Stimulated activated CD8-positive, alpha-beta memory T cell treated with anti-CD3 and anti-CD28 coated beads, Interleukin-4, amount 100 ng/mL, for 4 hours (primary cell): ENCODE data around the gene LGALS8.
"Not testable (repeated sequence)": the region's sequence is repeated elsewhere in the genome, so short reads cannot be mapped to it uniquely, and the experiment has no call there.

ENCODE experiments used
- DNase-seq, 2 donors: peaks; one replicate each; pipeline ENCODE4 v3.0.0-alpha.2; 2020; ENCODE audit warnings: low read depth in 2 of 2, low spot score in 1 of 2

The LGALS8 gene

DNA sequence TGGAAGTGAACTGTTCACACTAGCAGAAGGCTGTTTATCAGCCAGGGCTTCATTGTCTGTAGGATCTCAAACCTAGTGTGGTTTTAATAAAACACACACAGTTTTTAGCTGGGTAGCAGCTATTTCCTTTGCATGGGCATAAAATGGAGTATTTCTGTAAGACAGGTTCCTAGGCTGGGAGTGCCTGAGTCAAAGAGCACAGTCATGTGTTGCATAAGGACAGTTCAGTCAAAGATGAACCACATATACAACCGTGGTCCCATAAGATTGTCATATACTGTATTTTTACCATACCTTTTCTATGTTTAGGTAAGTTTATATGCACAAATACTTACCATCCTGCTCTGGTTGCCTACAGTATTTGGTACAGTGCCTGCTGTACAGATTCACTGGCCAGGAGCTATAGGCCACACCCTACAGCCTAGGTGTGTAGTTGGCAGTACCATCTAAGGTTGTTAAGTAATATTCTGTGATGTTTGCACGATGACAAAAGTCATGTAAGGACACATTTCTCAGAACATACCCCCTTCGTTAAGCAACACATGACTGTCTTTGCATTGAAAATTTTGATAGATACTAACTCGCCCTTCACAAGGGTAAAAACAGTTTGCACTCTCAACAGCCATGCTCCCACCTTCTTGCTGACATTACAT is 17.2 kb downstream of the LGALS8 start:
- no peak for DNase-seq

DNA sequence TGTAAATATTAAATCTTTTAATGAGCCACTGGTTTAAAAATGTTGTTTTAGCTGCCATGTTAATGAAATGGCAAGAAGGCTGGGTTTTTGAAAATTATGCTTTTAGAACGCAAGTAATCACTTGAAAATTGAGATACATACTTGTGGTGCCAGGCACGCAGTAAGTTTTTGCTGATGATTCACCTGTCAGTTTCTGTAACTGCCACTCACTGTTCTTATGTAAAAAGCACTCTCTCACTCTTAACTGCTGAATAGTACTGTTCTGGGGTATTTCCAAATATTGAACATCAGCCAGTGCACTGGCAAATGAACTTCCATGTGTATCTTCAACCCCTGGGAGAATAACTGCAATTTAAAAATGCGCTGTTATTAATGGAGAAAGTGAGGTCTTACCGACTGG is 17.9 kb downstream of the LGALS8 start:
- DNase-seq, result no peak

DNA sequence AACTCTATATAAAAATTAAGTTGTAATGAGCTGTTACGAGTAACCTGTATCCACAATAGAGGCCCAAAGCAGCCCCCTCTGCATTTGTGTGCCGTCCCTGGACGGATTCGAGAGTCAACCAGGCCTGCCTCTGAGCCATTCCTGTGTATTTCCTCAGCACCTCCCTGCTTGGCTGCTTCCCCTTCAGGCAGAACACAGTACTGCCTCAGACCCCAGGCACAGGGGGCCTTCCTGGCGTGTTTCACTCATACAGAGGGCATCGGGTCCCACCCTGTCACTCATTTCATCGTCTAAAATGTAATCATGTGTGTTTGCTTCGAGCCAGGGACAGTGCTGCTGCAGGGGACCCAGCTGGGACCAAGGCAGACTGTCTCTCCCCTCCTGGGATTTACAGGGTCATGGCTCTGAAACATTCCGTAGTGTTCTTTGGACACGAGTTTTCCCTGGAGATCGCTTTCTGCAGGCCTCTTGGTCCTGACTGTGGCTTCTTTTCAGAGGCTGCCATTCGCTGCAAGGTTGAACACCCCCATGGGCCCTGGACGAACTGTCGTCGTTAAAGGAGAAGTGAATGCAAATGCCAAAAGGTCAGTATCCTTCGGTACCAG is 19.4 kb downstream of the LGALS8 start:
- DNase-seq, result no peak

DNA sequence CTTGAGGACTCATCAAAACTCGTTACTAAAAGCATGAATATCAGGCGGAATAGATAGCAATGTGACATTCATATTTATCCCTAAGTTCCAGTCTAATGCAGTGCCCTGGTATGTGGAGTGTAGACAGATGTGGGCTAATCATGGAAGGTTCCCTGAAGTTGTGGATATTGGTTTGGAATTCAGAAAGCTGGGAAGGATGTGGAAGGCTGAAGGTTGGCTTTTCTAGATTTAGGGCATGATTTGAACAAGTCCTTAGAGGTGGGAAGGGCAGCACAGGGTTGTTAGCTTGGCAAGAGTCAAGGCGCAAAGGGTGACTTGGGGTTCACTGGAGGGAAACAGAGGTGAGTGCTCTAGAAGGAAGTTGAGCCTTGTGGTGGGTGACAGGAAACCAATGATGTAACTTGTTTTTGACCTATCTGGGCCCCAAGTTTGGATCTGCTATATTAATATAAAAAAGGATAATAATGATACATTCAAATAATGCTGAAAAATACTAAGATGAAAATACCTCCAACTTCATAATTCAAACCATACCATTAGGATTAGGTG is 21.9 kb downstream of the LGALS8 start:
- no peak for DNase-seq

DNA sequence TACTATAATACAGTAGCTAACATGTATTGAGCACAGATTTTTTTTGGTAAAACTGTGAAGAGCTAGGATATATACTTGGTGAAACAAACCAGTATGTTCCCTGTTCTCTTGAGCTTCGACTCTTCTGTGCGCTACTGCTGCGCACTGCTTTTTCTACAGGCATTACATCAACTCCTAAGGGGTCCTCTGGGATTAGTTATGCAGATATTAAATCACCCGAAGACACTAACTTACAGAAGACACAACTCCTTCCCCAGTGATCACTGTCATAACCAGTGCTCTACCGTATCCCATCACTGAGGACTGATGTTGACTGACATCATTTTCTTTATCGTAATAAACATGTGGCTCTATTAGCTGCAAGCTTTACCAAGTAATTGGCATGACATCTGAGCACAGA is 24.7 kb downstream of the LGALS8 start:
- no peak for DNase-seq

DNA sequence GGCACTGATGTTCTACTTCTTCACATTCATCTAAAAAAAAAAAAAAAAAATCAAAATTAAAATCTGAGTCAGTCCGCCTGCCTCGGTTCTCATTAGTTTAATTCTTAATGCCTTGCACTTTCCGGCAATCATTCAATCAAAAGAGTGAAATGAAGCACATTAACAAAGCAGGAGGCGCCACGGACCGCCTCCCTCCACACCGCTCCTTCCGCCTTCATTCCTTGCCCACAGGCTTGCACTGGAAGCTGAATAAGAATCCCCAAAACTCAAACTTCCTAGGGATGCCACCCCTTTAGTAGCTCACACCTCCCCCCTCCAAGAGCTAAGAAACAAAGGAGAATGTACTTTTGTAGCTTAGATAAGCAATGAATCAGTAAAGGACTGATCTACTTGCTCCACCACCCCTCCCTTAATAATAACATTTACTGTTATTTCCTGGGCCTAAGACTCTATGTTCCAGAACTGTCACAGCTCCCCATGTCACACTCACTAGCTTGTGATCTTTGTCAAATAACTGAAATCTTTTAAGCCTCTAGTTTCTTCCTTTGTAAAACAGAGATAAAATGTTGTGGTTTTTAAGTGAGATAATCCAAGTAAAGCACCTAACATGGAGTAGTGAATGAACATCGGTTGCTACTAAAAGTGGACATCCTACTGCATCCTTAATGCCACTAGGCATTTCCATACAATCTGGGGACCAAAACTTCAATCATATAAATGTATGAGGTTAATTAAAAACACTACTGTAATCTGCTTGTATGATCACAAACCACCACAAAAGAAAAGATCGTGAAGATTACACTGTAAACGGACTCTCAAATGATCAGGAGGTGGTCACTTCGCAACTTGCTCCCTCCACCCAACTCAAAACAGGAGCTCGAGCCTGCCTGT is 27.4 kb downstream of the LGALS8 start:
- DNase-seq, result no peak

DNA sequence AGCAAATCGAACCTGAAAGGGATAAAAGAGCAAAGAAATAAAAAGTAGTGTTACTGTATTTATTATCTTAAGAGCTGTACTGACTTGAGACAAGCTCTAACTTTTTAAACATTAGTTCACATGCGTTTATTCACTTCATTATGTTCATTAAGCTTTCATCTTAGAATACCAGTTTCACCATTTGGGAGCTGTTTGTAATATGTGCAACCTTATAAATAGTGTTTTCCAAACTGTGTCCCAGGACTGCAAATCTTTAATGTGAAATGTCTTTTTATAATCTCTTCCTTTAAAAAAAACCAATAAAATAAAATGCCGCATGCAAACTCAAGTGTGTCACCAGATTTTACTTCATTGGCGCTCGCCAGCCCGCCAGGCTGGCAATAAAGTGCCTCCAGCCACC is 28.3 kb downstream of the LGALS8 start:
- no peak for DNase-seq

DNA sequence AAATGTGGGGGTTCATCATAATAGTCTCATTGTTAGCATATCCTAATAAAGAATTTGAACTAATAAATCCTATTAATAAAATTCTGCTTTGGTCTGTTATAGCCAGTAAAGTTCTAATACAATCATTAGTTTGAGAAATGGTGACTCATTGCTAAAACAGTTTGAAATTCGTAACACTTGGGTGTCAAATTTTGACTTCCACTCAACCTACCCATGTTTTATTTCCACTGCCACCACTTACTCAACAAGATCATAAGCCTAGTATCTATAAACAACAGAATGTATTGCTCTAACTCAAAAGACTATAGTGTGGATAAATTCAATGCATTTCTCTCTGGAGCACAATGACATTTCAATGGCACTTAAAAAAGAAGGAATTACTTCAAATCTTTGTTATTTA is 29.1 kb downstream of the LGALS8 start:
- no peak for DNase-seq

DNA sequence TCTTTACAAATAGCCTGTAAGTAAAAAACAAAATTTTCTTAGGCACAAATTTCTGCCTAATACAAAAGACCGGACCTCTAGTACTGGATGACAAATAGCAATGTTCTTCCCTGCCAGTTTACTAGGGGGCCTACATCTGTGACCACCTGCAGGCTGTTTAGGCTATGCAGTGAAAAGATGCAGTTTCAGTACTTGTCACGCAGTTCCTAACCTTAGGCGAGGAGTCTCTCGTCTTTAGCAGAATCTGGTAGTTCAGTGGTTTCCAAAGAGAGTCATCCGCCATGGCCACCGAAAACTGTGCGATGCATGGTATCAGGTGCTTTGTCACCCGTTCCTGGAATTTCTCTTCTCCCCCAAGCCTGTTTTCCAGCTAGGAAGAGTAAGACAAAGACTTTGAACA is 29.6 kb downstream of the LGALS8 start:
- DNase-seq, result no peak

DNA sequence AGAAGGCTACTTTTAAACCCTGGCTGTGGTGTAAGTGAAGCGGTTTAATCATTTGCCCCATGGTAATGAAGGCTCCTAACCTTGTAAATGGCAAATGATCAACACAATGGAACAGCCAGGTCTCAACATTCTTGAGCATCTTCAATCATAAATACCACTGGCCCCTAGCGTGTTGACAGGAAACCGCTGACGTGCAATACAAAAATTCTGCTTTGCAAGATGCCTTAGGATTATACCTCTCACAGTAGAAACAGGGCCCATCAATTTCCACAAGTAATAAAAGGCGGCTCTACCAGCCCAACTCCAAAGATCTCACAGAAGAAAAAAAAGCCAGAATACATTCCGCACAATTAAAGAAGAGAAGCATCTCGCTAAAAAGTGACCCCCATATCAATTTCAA is 32.8 kb downstream of the LGALS8 start:
- no peak for DNase-seq

DNA sequence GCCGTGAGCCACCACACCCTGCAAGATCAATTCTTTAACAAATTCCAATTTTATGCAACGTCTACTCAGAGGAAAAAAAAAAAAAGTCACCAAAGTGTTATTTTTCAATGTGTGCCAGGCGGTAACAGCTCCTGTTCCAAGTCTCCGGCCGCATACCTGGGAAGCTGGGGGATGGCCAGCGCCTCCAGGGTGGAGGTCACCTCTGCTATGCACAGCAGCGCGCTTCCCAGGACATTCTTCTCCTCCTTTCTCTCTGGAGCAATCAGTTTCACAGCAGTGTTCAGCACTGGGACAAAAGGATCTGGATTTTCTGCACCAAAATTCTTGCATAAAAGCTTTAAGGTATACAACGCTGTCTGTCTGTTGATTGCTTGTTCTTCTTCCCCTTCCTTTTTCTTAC is 34.3 kb downstream of the LGALS8 start:
- no peak for DNase-seq

DNA sequence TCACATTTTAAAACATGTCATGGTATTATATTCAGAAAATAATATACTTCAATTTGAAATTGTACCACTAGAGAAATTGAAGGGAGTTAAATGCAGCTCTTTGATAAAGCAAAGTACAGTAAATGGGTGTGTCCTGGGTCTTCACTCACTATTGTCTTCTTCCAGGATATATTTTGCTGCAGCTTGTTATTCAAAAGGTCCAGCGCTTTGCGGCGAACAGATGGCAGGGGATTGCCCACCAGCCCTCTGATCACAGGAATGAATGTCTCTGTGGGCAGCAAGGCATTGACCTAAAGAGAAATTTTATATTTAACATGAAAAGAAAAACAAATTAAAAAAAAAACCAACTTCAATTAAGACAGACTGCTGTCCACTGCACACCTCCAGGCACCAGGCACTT is 35.1 kb downstream of the LGALS8 start:
- no peak for DNase-seq

DNA sequence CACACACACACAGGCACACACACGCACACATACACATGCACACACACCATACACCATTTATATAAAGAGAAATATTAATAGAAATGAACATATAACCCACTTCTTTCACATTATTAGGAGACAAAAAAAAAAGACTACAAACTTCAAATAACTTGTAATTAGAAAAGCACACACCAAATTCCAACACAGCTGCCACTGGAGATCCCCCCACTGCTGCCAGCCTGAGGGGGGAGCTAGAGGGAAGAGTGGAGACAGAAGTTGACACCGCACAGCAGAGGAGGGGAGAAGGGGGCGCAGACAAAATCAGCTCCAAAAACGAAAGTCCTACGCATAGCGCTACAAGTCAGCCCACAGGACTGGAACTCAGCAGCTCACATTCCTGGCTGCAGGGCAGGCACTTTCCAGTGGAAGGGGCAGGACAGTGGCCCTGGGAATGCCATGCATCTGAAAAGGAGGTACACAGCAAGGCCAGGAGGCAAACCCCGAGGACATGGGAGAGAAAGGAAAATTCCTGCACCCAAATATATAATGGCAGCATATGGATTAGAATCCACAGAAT is 36.5 kb downstream of the LGALS8 start:
- no peak for DNase-seq

DNA sequence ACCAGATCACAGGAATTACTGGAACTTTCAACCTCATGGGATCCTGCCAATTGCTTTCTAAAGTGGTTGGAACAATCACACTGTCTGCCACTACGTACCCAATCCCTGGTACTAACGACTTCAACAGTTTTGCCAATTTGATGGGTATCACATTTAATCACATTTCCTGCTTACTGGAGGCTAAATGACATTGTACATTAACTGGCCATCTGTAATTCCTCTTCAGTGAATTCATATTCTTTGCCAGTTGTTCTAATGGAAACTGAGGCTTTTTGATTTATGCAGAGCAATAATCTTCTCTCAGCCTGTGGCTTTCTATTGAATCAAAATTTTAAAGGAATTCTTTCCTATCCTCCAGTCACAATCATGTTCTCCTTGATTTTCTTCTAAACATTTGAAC is 38.2 kb downstream of the LGALS8 start:
- no peak for DNase-seq

DNA sequence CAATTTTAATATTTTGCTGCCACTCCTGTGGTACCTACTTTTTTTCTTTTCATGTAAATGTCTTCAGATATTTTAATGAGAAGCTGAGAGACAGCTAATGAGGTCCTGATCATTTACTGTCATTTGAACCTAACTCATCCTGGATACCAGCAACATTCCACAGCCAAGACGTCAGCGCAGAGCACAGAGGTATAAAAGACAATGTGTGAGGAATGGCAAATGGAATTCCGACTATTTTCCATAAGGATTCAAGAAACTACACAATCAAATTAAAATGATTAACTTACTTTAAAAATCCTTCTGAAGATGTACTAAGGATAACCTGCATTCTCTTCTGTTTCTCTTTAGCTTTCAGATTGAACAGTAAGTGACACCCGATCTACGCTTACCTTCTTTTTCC is 41.7 kb downstream of the LGALS8 start:
- no peak for DNase-seq

DNA sequence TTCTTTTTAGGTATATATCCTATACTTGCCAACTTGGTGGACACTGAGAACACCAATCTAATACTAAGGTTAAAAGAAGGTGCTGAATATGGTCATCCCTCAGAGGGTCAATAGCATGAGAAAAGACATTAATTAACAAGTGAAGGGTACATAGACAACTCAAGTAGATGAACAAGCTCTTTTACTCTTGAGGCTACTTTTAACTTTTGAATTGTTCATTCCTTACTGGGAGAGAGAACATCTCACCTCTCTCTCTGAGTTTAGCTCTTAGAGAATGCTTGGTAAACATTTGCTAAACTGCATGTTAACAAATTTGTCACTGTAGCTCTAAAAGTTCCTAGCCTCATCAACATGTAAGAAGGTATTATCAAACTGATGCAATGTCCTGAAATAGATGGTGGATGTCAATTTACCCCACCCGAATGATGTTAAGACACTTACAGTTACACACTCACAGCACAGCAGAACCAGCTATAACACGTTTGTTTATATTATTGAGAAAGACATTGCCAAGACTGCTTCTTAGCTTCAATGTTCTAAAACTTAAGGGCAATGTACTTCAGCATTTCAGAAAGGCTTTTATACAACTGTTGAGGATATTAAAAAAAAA is 44.6 kb downstream of the LGALS8 start:
- DNase-seq, result no peak

DNA sequence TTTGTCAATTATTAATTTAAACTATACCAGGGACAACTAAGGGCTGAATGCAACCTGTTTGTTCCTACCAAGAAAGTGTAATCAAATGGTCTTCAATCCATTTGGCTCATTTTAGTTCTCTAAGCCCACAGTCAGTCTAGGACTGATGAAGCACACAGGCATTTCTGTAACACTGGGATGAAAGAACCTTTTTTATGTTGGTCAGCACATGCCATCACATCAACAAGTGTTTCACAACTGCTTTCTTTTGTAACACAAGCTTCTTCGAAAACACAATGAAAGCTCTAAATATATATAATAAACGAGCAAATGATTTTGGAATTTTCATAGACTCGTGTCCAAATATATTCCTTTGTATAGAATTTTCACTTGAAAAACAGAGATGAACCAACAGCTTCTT is 51.7 kb downstream of the LGALS8 start:
- DNase-seq, result no peak

DNA sequence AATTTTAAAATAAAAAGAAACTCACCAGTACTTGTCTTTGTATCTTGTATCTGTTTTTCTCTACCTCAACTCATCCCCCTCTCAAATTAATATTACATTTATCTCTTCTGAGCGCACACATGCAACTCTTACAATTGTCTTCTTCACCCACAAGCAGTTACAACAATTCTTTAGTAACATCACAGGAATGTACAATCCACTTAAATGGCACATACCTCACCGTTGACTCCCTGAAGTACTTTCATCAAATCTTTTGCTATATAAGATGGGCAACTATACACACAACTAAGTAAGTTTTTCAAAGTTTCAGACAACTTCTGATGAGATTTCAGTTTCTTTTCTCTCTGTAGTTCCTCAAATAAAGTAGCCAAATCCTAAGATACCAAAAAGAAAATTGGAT is 52.2 kb downstream of the LGALS8 start:
- DNase-seq, result no peak

DNA sequence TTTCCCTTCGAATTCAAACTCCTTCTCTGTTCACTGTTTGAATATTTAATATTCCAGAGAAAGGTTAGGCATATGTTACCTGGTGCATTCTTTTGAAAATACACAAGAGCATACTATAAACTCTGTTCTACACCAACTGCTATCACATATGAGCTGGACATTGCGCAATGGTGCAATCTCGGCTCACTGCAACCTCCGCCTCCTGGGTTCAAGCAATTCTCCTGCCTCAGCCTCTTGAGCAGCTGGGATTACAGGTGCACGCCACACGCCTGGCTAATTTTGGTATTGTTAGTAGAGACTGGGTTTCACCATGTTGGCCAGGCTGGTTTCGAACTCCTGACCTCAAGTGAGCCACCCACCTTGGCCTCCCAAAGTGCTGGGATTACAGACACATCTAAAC is 53.3 kb downstream of the LGALS8 start:
- not testable (repeated sequence) for DNase-seq

DNA sequence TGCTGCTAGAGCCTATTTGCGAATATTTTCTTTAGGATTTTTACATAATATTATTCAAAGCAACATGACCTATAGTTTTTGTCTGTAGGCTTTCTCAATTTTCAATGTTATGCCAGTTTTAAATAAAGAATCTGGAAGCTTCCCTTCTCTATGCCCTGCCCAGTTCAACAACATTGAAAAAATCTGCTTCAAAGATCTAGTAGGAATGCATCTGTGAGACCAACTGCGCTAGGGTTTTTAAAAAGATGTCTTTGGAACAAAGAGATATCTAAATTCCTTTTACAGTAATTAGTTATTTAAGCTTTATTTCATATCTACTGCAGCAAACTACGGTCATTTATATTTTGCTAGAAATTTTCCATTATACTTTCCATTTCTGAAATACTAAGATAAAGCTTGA is 54.9 kb downstream of the LGALS8 start:
- DNase-seq, result no peak

DNA sequence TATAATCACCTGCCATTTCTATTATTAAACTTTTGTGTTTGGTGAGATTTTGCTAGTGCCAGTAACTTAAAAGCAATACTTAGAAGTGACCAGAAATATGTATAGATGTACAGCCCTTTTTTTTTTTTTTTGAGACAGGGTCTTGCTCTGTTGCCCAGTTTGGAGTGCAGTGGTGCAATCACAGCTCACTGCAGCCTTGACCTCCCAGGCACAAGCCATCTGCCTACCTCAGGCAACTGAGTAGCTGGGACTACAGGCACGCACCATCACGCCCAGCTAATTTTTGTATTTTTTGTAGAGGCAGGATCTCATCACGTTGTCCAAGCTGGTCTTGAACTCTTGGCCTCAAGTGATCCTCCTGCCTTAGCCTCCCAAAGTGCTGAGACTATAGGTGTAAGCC is 56.6 kb downstream of the LGALS8 start:
- not testable (repeated sequence) for DNase-seq
